IgD-negative memory B cell (primary cell): ENCODE data around the gene ZCCHC17. TPM values are rescaled to one million over a fixed set of nuclear protein-coding genes. Genes with fewer than 3 reads are reported as not detected.

Source experiments
- H3K27ac Mint-ChIP-seq, 3 donors: one replicate each; pipeline ENCODE4 v1.8.0; 2020 to 2022; ENCODE audit warnings: mild to moderate bottlenecking in 3 of 3, mixed read lengths in 3 of 3, moderate library complexity in 1 of 3
- H3K27me3 Mint-ChIP-seq: one replicate; pipeline ENCODE4 v1.8.0; 2021; ENCODE audit warnings: mixed read lengths
- H3K36me3 Mint-ChIP-seq: one replicate; pipeline ENCODE4 v1.8.0; 2020; ENCODE audit warnings: mild to moderate bottlenecking, mixed read lengths
- H3K4me1 Mint-ChIP-seq, 3 donors: one replicate each; pipeline ENCODE4 v1.8.0; 2020 to 2022; ENCODE audit warnings: mixed read lengths in 3 of 3, mild to moderate bottlenecking in 1 of 3
- H3K4me3 Mint-ChIP-seq, 4 donors: one replicate each; pipeline ENCODE4 v1.8.0; 2020 to 2022; ENCODE audit warnings: mild to moderate bottlenecking in 4 of 4, mixed read lengths in 4 of 4, moderate library complexity in 3 of 4
- H3K9me3 Mint-ChIP-seq, 3 donors: one replicate each; pipeline ENCODE4 v1.8.0; 2020 to 2021; ENCODE audit warnings: mixed read lengths in 3 of 3, mild to moderate bottlenecking in 1 of 3
- polyA plus RNA-seq: library from polyadenylated mRNA; unstranded; fragments of 300-500 nt; fragmentation: Illumina TruSeq; gene quantifications from one replicate; pipeline ENCODE4 v1.2.3, GENCODE V29; 2021

Gene ZCCHC17
- polyA plus RNA-seq, 1 donor from 2014 or later = 32.4 TPM

- Mint-ChIP-seq H3K4me1 (no peaks in the 10 kb centered on the region), H3K4me3 (no peak overlapping the region), H3K9me3 (no peaks in the 10 kb centered on the region), H3K36me3 (no peaks in the 10 kb centered on the region), H3K27me3 (peaks cover 16% of the 10 kb centered on the region), H3K27ac (no peak overlapping the region)
Observed at GRCh38 chr1:31387612-31388011, 90.8 kb downstream of the ZCCHC17 start.

DNA sequence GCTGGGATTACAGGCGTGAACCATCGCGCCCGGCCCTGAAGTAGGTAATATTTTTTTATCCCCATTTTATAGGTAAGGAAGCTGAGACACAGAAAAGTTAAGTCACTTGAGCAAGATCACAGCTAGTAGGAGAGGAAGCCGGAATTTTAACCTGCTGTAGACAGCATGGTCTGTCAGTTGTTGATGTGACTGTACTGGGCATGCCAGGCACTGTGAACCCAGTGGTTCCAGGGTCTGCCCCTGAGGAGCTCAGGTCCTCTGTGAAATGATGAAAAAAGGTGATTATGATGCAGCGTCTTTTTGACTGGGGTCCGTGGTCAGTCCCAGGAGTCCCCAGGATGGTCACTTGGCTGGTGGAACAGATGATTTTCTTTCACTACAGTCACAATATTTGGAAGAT is 92.8 kb downstream of the ZCCHC17 start:
- Mint-ChIP-seq H3K36me3 (no peaks in the 10 kb centered on the region), H3K27ac (no peak overlapping the region), H3K9me3 (no peaks in the 10 kb centered on the region), H3K4me3 (no peak overlapping the region), H3K4me1 (peaks cover 3 to 4% (median 4%) of the 10 kb centered on the region in 3 donors), H3K27me3 (peaks cover 8% of the 10 kb centered on the region)

DNA sequence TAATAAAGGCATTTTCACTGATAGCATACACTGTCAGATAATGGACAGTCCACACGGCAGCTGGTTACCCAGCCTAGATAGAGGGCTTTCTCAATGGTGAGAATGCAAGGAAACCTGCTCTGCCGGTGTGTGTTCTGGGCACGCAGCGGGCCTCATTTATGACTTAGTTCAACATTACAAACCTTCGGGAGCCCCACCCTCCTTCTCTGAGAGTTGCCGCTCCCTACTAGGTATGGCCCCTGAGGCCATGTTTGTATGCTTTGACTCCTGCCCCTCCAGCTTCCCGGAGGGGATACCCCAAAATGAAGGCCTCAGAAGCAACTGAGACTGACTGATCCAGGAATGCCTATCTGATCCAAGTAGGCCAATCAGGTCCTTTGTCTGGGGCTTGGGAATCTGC is 93.2 kb downstream of the ZCCHC17 start:
- H3K36me3 Mint-ChIP-seq = no peaks in the 10 kb centered on the region
- peaks cover 6 to 8% (median 8%) of the 10 kb centered on the region in 3 donors for H3K4me1 Mint-ChIP-seq
- H3K27me3 Mint-ChIP-seq = peaks cover 8% of the 10 kb centered on the region
- no peak overlapping the region for H3K4me3 Mint-ChIP-seq
- H3K27ac Mint-ChIP-seq = no peak overlapping the region
- H3K9me3 Mint-ChIP-seq = no peaks in the 10 kb centered on the region

DNA sequence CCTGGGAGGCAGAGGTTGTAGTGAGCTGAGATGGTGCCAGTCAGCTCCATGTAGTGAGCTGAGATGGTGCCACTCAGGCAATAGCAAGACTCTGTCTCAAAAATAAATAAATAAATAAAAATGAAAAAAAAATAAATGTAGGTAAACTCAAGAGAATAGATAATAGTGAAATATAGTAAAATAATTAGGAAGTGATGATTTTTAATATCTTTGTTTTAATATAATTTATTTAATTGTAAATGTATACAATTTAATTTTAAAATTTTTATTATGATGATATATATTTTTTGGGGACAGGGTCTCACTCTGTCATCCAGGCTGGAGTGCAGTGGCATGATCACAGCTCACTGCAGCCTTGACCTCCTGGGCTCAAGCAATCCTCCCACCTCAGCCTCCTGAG is 96.6 kb downstream of the ZCCHC17 start:
- H3K27ac Mint-ChIP-seq = no peak overlapping the region
- H3K4me3 Mint-ChIP-seq = no peak overlapping the region
- H3K4me1 Mint-ChIP-seq = peaks cover 6 to 14% (median 12%) of the 10 kb centered on the region in 3 donors
- peaks cover 2% of the 10 kb centered on the region for H3K36me3 Mint-ChIP-seq
- H3K27me3 Mint-ChIP-seq = peaks cover 1% of the 10 kb centered on the region
- H3K9me3 Mint-ChIP-seq = no peaks in the 10 kb centered on the region

GRCh38 chr1:31394584-31395193 is 97.9 kb downstream of the ZCCHC17 start:
- peaks cover 6 to 14% (median 12%) of the 10 kb centered on the region in 3 donors for H3K4me1 Mint-ChIP-seq
- H3K36me3 Mint-ChIP-seq = peaks cover 2% of the 10 kb centered on the region
- H3K9me3 Mint-ChIP-seq = no peaks in the 10 kb centered on the region
- peak overlapping the region; percentile 81 to 94 (median 89) for H3K4me3 Mint-ChIP-seq
- H3K27me3 Mint-ChIP-seq = no peaks in the 10 kb centered on the region
- peak overlapping the region in 2 of 3 donors; percentile 1 to 48 for H3K27ac Mint-ChIP-seq

GRCh38 chr1:31396633-31397351 is 100.0 kb downstream of the ZCCHC17 start:
- Mint-ChIP-seq H3K27ac (no peak overlapping the region), H3K9me3 (no peaks in the 10 kb centered on the region), H3K36me3 (peaks cover 2% of the 10 kb centered on the region), H3K4me3 (peak overlapping the region in 1 of 4 donors; percentile 39), H3K27me3 (no peaks in the 10 kb centered on the region), H3K4me1 (peaks cover 10 to 14% (median 12%) of the 10 kb centered on the region in 3 donors)

- Mint-ChIP-seq H3K4me1 (peaks cover 10 to 14% (median 12%) of the 10 kb centered on the region in 3 donors), H3K9me3 (no peaks in the 10 kb centered on the region), H3K27me3 (no peaks in the 10 kb centered on the region), H3K4me3 (no peak overlapping the region), H3K36me3 (peaks cover 2% of the 10 kb centered on the region), H3K27ac (peak overlapping the region in 1 of 3 donors; percentile 54)
Observed at GRCh38 chr1:31397360-31398095, 100.7 kb downstream of the ZCCHC17 start.

DNA sequence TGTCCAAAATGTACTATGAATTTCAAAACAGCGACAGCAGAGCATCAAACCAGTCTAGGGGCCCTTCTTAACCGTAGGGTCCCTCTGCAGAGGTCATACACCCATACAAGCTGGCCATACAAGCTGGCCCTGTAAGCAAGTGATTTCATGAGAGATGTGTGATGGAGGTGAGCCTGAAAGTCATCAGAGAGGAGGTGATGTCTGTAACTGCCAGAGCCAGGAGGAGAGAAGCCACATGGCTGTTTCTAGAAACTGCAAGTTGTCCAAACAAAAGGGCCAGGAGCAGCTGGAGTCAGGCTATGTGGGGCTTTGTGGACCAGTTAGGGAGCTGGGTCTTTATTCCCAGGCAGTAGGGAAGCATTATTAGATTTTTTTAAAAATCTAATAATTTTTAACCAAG is 101.4 kb downstream of the ZCCHC17 start:
- peak overlapping the region in 1 of 3 donors; percentile 54 for H3K27ac Mint-ChIP-seq
- H3K9me3 Mint-ChIP-seq = no peaks in the 10 kb centered on the region
- peaks cover 10 to 14% (median 12%) of the 10 kb centered on the region in 3 donors for H3K4me1 Mint-ChIP-seq
- H3K36me3 Mint-ChIP-seq = peaks cover 4% of the 10 kb centered on the region
- H3K4me3 Mint-ChIP-seq = no peak overlapping the region
- H3K27me3 Mint-ChIP-seq = no peaks in the 10 kb centered on the region

DNA sequence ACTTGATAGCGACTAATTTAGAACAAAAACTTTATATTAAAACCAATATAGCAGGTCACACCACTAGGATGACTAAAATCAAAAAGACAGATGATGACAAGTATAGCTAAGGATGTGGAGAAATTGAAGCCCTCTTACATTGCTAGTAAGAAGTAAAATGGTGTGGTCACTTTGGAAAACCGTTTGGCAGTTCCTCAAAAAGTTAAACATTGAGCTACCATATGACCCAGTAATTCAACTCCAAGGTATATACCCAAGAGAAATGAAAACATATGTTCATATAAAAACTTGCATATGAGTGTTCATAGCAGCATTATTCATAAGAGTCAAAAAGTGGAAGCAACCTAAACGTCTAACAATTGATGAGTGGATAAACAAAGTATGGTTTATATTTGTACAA is 103.1 kb downstream of the ZCCHC17 start:
- no peak overlapping the region for H3K4me3 Mint-ChIP-seq

GRCh38 chr1:31400393-31400792 is 103.6 kb downstream of the ZCCHC17 start:
- Mint-ChIP-seq H3K4me3 (no peak overlapping the region), H3K9me3 (no peaks in the 10 kb centered on the region), H3K27me3 (peaks cover 3% of the 10 kb centered on the region), H3K4me1 (peaks cover 4 to 6% (median 4%) of the 10 kb centered on the region in 3 donors), H3K27ac (no peak overlapping the region), H3K36me3 (peaks cover 4% of the 10 kb centered on the region)

More for the DNA sequence above, 103.1 kb downstream of the ZCCHC17 start:
- Mint-ChIP-seq H3K4me1 (peaks cover 4 to 6% (median 4%) of the 10 kb centered on the region in 3 donors), H3K9me3 (no peaks in the 10 kb centered on the region), H3K27me3 (peaks cover 1% of the 10 kb centered on the region), H3K36me3 (peaks cover 4% of the 10 kb centered on the region), H3K27ac (no peak overlapping the region)

DNA sequence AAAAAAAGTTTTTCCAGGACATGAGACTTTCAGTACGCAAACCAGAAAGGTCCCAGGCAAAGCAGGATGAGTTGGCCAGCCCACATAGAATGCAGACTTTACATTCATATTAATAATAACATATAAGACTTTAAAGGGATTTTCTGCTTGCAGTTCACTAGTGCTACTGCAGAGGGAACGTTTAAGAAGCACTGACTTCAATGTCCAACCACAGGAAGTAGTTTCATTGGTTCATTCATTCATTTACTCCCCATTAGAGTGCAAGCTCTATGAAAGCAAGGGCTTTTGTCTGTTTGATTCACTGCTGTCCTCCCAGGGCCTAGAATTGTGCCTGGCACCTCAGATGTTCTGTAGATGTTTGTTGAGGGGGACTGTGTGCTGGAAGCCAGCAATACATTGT is 104.4 kb downstream of the ZCCHC17 start:
- peaks cover 3% of the 10 kb centered on the region for H3K27me3 Mint-ChIP-seq
- H3K4me3 Mint-ChIP-seq = peak overlapping the region in 1 of 4 donors; percentile 20
- peaks cover 4% of the 10 kb centered on the region for H3K36me3 Mint-ChIP-seq
- H3K4me1 Mint-ChIP-seq = peaks cover 4 to 6% (median 4%) of the 10 kb centered on the region in 3 donors
- no peaks in the 10 kb centered on the region for H3K9me3 Mint-ChIP-seq
- no peak overlapping the region for H3K27ac Mint-ChIP-seq

DNA sequence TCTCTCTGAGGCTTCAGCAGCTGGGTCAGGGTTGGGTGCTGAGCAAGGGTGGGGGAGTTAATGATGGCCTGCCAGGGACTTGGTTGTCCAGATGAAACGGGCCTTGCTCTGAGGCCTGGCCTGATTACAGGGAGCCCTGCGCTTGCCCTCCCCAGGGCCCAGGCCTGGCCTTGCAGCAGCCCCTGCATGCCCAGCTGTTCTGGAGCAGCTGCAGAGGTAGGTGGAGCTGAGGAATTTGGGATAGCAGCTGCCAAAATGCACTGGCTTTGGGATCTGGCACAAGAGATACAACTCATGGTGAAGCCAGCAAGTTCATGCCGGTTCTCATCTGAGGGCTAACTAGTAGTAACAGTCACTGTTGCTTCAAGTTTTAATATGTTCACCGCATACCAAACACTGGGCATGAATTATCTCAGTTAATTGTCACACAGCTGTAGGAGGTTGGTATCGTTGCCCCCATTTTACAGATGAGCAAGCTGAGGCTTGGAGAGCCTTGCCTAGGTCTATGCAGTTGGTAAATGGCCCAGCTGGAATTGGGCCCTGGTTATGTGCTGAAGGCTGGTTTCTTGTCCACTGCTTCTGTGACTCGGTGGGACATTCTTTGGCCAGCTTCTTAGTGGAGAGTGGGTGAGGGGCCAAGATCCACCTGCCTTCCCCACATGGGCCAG is 108.9 kb downstream of the ZCCHC17 start:
- Mint-ChIP-seq H3K27me3 (peaks cover 17% of the 10 kb centered on the region), H3K9me3 (no peaks in the 10 kb centered on the region), H3K4me3 (no peak overlapping the region), H3K4me1 (peaks cover 0 to 2% (median 0%) of the 10 kb centered on the region in 3 donors), H3K27ac (no peak overlapping the region), H3K36me3 (peaks cover 2% of the 10 kb centered on the region)

DNA sequence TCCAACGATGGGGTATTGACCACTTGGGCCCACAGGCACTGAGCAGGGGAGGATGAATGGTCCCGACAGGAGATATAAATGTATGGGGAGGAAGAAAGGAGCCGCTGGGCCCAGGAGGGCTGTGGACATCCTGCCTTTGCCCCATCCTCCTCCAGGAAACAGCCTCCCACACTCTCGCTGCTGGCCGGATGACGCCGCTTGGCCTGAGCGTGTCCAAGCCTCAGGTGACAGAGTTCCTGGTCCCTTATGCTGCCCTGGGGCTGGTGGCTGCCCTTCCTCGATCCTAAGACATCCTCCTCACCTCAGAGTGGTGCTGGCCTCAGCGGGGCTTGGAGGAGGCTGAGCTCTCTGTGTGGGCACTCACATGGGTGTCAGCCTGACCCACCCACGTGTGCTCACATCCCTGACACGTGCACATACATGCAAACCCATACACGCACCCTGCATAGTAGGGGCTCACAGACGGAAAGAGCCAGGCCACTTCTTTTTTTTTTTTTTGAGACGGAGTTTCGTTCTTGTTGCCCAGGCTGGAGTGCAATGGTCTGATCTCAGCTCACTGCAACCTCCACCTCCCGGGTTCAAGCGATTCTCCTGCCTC is 110.3 kb downstream of the ZCCHC17 start:
- Mint-ChIP-seq H3K27me3 (peaks cover 26% of the 10 kb centered on the region), H3K36me3 (peaks cover 4% of the 10 kb centered on the region), H3K9me3 (no peaks in the 10 kb centered on the region), H3K4me3 (no peak overlapping the region), H3K27ac (no peak overlapping the region), H3K4me1 (peaks cover 0 to 2% (median 0%) of the 10 kb centered on the region in 3 donors)

DNA sequence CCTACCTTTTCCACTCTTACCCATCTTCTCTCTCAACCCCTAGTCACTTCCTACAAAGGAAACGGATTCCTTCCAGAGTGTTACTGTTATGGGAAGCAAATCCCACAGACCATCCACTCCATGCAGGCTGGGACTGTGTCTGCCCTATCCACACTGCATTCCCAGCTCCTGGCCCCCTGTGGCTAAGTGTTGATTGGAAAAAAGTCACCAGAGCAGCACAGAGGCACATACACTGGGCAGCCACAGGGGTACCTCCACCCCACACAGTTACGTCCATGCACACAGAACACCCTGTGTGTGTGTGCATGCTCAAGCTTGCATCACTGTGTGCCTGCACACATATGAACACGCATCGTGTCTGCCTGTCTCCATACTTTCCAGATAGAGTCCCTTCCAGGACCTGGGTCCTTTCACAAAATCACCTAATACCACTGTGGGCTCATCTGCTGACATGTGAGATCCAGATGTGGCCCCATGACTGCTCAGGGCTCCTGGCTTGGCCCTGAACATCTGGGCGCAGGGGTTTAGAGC is 112.0 kb downstream of the ZCCHC17 start:
- Mint-ChIP-seq H3K27ac (no peak overlapping the region), H3K27me3 (peaks cover 35% of the 10 kb centered on the region), H3K36me3 (peaks cover 2% of the 10 kb centered on the region), H3K4me3 (no peak overlapping the region), H3K4me1 (peaks cover 0 to 6% (median 5%) of the 10 kb centered on the region in 3 donors), H3K9me3 (no peaks in the 10 kb centered on the region)
